ENCODE measurements around the gene OSTM1.

The OSTM1 gene

GRCh38 chr6:108080010-108080780 lies 5.7 kb upstream of the OSTM1 start:
- ATAC-seq (ENCODE audit: low read depth) (no peak), DNase-seq (ENCODE audit: low spot score in 2 of 2) (no peak)
- Mint-ChIP-seq H3K9me3 (no peaks in the 10 kb centered on the region), H3K4me3 (no peak overlapping the region), H3K4me1 (peaks cover 5% of the 10 kb centered on the region), H3K36me3 (no peaks in the 10 kb centered on the region), H3K27ac (no peak overlapping the region), H3K27me3 (peaks cover 7% of the 10 kb centered on the region)

GRCh38 chr6:108078191-108078590 lies 3.6 kb upstream of the OSTM1 start:
- no peak overlapping the region for H3K4me3 Mint-ChIP-seq
- H3K4me1 Mint-ChIP-seq: peaks cover 9% of the 10 kb centered on the region
- H3K27ac Mint-ChIP-seq: no peak overlapping the region
- no peak for ATAC-seq (ENCODE audit: low read depth)
- no peaks in the 10 kb centered on the region for H3K9me3 Mint-ChIP-seq
- peaks cover 4% of the 10 kb centered on the region for H3K27me3 Mint-ChIP-seq
- DNase-seq (ENCODE audit: low spot score in 2 of 2): no peak
- no peaks in the 10 kb centered on the region for H3K36me3 Mint-ChIP-seq

- Mint-ChIP-seq H3K4me1 (peaks cover 13% of the 10 kb centered on the region), H3K27me3 (no peaks in the 10 kb centered on the region), H3K4me3 (peak overlapping the region; percentile 80), H3K9me3 (no peaks in the 10 kb centered on the region), H3K27ac (peak overlapping the region; percentile 88), H3K36me3 (peaks cover 2% of the 10 kb centered on the region)
- DNase-seq (ENCODE audit: low spot score in 2 of 2): no peak
- peak; percentile 17 for ATAC-seq (ENCODE audit: low read depth)
Observed at GRCh38 chr6:108074057-108074358, 533 bp downstream of the OSTM1 start.

GRCh38 chr6:108071736-108072276 lies 2.7 kb downstream of the OSTM1 start:
- no peaks in the 10 kb centered on the region for H3K27me3 Mint-ChIP-seq
- peaks cover 2% of the 10 kb centered on the region for H3K36me3 Mint-ChIP-seq
- H3K4me1 Mint-ChIP-seq: peaks cover 10% of the 10 kb centered on the region
- H3K27ac Mint-ChIP-seq: no peak overlapping the region
- H3K9me3 Mint-ChIP-seq: no peaks in the 10 kb centered on the region
- no peak for ATAC-seq (ENCODE audit: low read depth)
- no peak overlapping the region for H3K4me3 Mint-ChIP-seq
- no peak for DNase-seq (ENCODE audit: low spot score in 2 of 2)

GRCh38 chr6:108068618-108069017 lies 5.9 kb downstream of the OSTM1 start:
- Mint-ChIP-seq H3K4me1 (peaks cover 10% of the 10 kb centered on the region), H3K9me3 (no peaks in the 10 kb centered on the region), H3K4me3 (no peak overlapping the region), H3K36me3 (peaks cover 2% of the 10 kb centered on the region), H3K27me3 (no peaks in the 10 kb centered on the region), H3K27ac (no peak overlapping the region)
- ATAC-seq (ENCODE audit: low read depth) (peak; percentile 92), DNase-seq (ENCODE audit: low spot score in 2 of 2) (no peak)

- peaks cover 6% of the 10 kb centered on the region for H3K4me1 Mint-ChIP-seq
- ATAC-seq (ENCODE audit: low read depth): no peak
- no peak overlapping the region for H3K4me3 Mint-ChIP-seq
- H3K9me3 Mint-ChIP-seq: no peaks in the 10 kb centered on the region
- no peaks in the 10 kb centered on the region for H3K27me3 Mint-ChIP-seq
- peaks cover 2% of the 10 kb centered on the region for H3K36me3 Mint-ChIP-seq
- DNase-seq (ENCODE audit: low spot score in 2 of 2): no peak
- H3K27ac Mint-ChIP-seq: no peak overlapping the region
Observed at GRCh38 chr6:108068182-108068581, 6.4 kb downstream of the OSTM1 start.

GRCh38 chr6:108052706-108053105 lies 21.8 kb downstream of the OSTM1 start:
- Mint-ChIP-seq H3K4me3 (no peak overlapping the region), H3K27ac (no peak overlapping the region)

GRCh38 chr6:108051481-108051880 lies 23.1 kb downstream of the OSTM1 start:
- DNase-seq (ENCODE audit: low spot score in 2 of 2): no peak
- no peak for ATAC-seq (ENCODE audit: low read depth)
- no peaks in the 10 kb centered on the region for H3K4me1 Mint-ChIP-seq
- no peak overlapping the region for H3K27ac Mint-ChIP-seq
- H3K27me3 Mint-ChIP-seq: no peaks in the 10 kb centered on the region
- no peaks in the 10 kb centered on the region for H3K9me3 Mint-ChIP-seq
- H3K36me3 Mint-ChIP-seq: peaks cover 20% of the 10 kb centered on the region
- H3K4me3 Mint-ChIP-seq: no peak overlapping the region

More at GRCh38 chr6:108052706-108053105, 21.8 kb downstream of the OSTM1 start:
- no peak for ATAC-seq (ENCODE audit: low read depth)
- no peak for DNase-seq (ENCODE audit: low spot score in 2 of 2)
- Mint-ChIP-seq H3K9me3 (no peaks in the 10 kb centered on the region), H3K4me1 (no peaks in the 10 kb centered on the region), H3K36me3 (peaks cover 15% of the 10 kb centered on the region), H3K27me3 (no peaks in the 10 kb centered on the region)

- ATAC-seq (ENCODE audit: low read depth) (no peak), DNase-seq (ENCODE audit: low spot score in 2 of 2) (no peak)
- Mint-ChIP-seq H3K27me3 (no peaks in the 10 kb centered on the region), H3K4me3 (no peak overlapping the region), H3K27ac (no peak overlapping the region), H3K9me3 (no peaks in the 10 kb centered on the region), H3K36me3 (peaks cover 33% of the 10 kb centered on the region), H3K4me1 (no peaks in the 10 kb centered on the region)
Observed at GRCh38 chr6:108039681-108040080, 34.9 kb downstream of the OSTM1 start.

- no peak overlapping the region for H3K4me3 Mint-ChIP-seq
- no peaks in the 10 kb centered on the region for H3K9me3 Mint-ChIP-seq
- DNase-seq (ENCODE audit: low spot score in 2 of 2): no peak
- no peak for ATAC-seq (ENCODE audit: low read depth)
- peaks cover 39% of the 10 kb centered on the region for H3K36me3 Mint-ChIP-seq
- no peaks in the 10 kb centered on the region for H3K4me1 Mint-ChIP-seq
- no peak overlapping the region for H3K27ac Mint-ChIP-seq
- H3K27me3 Mint-ChIP-seq: no peaks in the 10 kb centered on the region
Observed at GRCh38 chr6:108036884-108037283, 37.7 kb downstream of the OSTM1 start.

- no peaks in the 10 kb centered on the region for H3K27me3 Mint-ChIP-seq
- peaks cover 17% of the 10 kb centered on the region for H3K36me3 Mint-ChIP-seq
- no peak for ATAC-seq (ENCODE audit: low read depth)
- no peaks in the 10 kb centered on the region for H3K9me3 Mint-ChIP-seq
- H3K27ac Mint-ChIP-seq: no peak overlapping the region
- DNase-seq (ENCODE audit: low spot score in 2 of 2): no peak
- no peak overlapping the region for H3K4me3 Mint-ChIP-seq
- H3K4me1 Mint-ChIP-seq: no peaks in the 10 kb centered on the region
Observed at GRCh38 chr6:108031968-108032367, 42.6 kb downstream of the OSTM1 start.

GRCh38 chr6:108030211-108030610 lies 44.3 kb downstream of the OSTM1 start:
- Mint-ChIP-seq H3K4me3 (no peak overlapping the region), H3K36me3 (peaks cover 11% of the 10 kb centered on the region), H3K9me3 (no peaks in the 10 kb centered on the region), H3K4me1 (no peaks in the 10 kb centered on the region), H3K27ac (no peak overlapping the region), H3K27me3 (no peaks in the 10 kb centered on the region)
- ATAC-seq (ENCODE audit: low read depth) (no peak), DNase-seq (ENCODE audit: low spot score in 2 of 2) (no peak)

- peak overlapping the region; percentile 5 for H3K27ac Mint-ChIP-seq
Observed at GRCh38 chr6:108029226-108029921, 45.2 kb downstream of the OSTM1 start.

GRCh38 chr6:108027594-108027993 lies 46.9 kb downstream of the OSTM1 start:
- DNase-seq (ENCODE audit: low spot score in 2 of 2): no peak
- Mint-ChIP-seq H3K4me1 (no peaks in the 10 kb centered on the region), H3K4me3 (no peak overlapping the region), H3K27me3 (no peaks in the 10 kb centered on the region), H3K27ac (no peak overlapping the region), H3K36me3 (peaks cover 4% of the 10 kb centered on the region), H3K9me3 (no peaks in the 10 kb centered on the region)
- no peak for ATAC-seq (ENCODE audit: low read depth)

More at GRCh38 chr6:108029226-108029921, 45.2 kb downstream of the OSTM1 start:
- H3K36me3 Mint-ChIP-seq: peaks cover 9% of the 10 kb centered on the region
- H3K9me3 Mint-ChIP-seq: no peaks in the 10 kb centered on the region
- no peaks in the 10 kb centered on the region for H3K27me3 Mint-ChIP-seq
- no peaks in the 10 kb centered on the region for H3K4me1 Mint-ChIP-seq
- H3K4me3 Mint-ChIP-seq: no peak overlapping the region
- ATAC-seq (ENCODE audit: low read depth) (no peak), DNase-seq (ENCODE audit: low spot score in 2 of 2) (no peak)

All from memory B cell (primary cell).